Measurements from ENCODE around the gene MAP4K4.

MAP4K4 gene

DNA sequence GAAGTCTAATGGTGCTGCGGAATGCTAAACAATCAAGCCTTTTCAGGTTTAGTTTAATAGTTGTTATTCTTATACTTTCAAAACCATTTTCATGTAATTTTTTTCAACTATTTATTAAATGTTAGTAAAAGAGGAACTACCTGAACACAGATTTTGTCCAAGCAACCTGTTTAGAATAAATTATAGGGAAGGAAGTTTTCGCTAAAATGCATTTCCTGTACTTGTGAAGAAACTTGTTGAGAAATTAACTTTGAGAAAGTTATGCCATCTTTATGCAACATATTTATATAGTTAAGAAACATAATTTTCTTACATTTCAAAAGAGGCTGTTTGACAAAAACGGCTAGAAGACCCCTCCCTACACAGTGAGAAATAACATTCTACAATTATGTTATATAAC lies 16.6 kb downstream of the MAP4K4 start:
- no peak for TF ChIP-seq ZFX (IDR thresholded peaks at IDR 0.05)
- TF ChIP-seq, protein P1, sequence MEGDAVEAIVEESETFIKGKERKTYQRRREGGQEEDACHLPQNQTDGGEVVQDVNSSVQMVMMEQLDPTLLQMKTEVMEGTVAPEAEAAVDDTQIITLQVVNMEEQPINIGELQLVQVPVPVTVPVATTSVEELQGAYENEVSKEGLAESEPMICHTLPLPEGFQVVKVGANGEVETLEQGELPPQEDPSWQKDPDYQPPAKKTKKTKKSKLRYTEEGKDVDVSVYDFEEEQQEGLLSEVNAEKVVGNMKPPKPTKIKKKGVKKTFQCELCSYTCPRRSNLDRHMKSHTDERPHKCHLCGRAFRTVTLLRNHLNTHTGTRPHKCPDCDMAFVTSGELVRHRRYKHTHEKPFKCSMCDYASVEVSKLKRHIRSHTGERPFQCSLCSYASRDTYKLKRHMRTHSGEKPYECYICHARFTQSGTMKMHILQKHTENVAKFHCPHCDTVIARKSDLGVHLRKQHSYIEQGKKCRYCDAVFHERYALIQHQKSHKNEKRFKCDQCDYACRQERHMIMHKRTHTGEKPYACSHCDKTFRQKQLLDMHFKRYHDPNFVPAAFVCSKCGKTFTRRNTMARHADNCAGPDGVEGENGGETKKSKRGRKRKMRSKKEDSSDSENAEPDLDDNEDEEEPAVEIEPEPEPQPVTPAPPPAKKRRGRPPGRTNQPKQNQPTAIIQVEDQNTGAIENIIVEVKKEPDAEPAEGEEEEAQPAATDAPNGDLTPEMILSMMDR (conservative IDR thresholded peaks at IDR 0.05) = no peak
- no peak overlapping the region for H3K27ac ChIP-seq

DNA sequence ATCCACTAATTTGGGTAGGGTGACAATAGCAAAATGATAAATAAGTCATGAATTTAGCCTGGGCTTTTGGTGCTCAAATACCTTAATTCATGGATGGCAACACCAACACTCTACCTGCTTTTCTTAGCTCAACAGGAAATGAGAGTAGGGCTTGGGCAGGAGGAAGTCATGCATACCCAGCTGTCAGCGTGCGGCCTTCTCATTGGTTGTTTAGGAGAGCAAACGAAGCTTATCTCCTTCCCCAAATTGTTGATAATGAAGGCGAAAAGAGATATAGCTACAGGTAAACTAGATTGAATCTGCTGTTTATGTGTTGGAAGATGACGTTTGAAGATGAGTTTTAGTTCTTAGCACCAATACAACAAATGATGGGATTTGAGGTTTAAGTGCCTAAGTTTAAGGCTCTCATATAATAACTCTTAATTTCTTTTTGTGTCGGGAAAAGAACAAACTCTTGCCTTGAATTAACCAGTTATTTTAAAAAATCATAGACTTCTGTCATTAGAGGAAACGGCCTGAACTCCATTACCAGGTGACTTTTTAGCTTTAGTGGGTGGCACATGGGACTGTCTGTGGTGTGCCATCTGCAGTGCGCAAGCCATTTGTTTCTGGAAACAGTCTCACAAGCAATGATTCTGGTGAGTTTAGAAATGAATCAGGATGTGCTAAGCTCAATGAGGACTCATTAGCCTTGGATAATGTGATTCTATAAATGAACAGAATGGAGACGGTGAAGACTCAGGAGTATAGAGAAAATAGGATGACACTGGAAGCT lies 19.8 kb downstream of the MAP4K4 start:
- no peak overlapping the region for H3K27ac ChIP-seq
- TF ChIP-seq, protein P1 (conservative IDR thresholded peaks at IDR 0.05) = no peak
- no peak for TF ChIP-seq ZFX (IDR thresholded peaks at IDR 0.05)

DNA sequence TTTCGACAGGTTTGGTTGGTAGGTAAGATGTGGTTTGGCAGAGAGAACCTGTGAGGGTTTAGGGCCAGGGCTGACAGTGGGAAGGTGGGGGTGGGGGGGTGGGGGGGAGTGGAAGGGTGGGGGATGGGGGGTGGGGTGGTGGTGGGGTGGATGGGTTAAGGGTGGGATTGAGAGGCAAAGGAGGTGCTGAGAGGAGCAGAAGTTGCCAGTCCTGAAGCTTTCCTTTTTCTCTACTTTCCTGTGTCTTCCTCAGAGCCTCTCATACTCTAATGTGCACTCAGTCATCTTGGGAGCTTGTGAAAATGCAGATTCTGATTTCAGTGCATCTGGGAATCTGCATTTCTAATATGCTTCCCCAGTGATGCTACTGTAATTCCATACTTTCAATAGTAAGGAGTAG lies 21.0 kb downstream of the MAP4K4 start:
- no peak overlapping the region for H3K27ac ChIP-seq
- TF ChIP-seq, protein P1 (conservative IDR thresholded peaks at IDR 0.05) = no peak
- TF ChIP-seq ZFX (IDR thresholded peaks at IDR 0.05) = no peak

DNA sequence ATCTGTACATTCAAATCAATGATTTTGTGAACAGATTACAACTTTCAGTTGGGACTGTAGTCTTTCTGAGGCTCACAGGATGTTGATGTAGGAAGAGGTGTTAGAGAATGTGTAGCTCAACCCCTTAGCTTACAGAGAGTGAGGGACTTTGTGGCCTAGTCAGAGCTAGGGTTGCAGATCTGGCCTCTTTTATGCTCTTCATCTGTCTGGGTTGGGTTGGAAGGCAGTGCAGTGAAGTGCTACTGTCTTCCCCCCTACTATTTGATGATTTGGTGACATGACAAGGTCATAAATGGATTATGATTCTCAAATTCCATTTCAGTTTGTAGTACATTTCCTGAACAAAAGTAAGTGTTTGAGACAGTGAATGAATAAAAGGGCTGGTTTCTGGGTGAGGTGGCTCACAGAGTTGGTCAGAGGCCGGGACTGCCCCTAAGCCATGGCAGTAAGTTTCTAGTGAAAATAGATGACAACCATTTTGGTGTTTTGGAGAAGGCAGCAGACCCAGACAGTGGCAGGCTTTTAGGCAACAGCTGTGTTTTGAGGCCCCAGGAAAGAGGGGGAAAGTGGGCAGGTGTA lies 21.6 kb downstream of the MAP4K4 start:
- no peak for TF ChIP-seq ZFX (IDR thresholded peaks at IDR 0.05)
- TF ChIP-seq, protein P1 (conservative IDR thresholded peaks at IDR 0.05) = no peak
- no peak overlapping the region for H3K27ac ChIP-seq

DNA sequence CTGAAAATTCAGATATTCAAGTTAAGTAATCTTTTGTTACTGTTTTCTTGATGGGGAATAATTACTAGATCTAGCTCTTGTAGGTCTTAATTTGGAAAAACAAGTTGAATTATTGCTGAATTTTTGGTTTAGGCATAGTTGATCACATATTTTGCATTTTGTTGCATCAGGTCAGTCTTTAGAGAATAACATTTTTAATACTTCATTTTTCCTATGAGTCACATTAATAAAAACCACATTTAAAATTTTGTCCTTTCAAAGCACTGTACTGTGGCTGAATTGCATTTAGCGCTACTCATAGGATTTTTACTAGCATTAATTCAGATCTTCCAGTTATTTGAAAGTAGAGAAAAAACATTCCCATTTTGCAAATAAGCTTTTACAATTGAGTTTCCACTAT lies 23.2 kb downstream of the MAP4K4 start:
- no peak overlapping the region for H3K27ac ChIP-seq
- TF ChIP-seq ZFX (IDR thresholded peaks at IDR 0.05) = no peak
- TF ChIP-seq, protein P1 (conservative IDR thresholded peaks at IDR 0.05) = no peak

DNA sequence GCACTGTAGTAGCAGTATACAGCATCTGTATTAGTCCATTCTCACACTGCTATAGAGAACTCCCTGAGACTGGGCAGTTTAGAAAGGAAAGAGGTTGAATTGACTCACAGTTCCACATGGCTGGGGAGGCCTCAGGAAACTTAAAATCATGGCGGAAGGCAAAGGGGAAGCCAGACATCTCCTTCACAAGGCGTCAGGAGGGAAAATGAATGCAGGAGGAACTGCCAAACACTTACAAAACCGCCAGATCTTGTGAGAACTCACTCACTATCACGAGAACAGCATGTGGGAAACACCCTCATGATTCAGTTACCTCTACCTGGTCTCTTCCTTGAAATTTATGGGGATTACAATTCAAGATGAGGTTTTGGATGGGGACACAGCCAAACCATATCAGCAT lies 25.4 kb downstream of the MAP4K4 start:
- no peak overlapping the region for H3K27ac ChIP-seq
- TF ChIP-seq, protein P1 (conservative IDR thresholded peaks at IDR 0.05) = no peak
- no peak for TF ChIP-seq ZFX (IDR thresholded peaks at IDR 0.05)

DNA sequence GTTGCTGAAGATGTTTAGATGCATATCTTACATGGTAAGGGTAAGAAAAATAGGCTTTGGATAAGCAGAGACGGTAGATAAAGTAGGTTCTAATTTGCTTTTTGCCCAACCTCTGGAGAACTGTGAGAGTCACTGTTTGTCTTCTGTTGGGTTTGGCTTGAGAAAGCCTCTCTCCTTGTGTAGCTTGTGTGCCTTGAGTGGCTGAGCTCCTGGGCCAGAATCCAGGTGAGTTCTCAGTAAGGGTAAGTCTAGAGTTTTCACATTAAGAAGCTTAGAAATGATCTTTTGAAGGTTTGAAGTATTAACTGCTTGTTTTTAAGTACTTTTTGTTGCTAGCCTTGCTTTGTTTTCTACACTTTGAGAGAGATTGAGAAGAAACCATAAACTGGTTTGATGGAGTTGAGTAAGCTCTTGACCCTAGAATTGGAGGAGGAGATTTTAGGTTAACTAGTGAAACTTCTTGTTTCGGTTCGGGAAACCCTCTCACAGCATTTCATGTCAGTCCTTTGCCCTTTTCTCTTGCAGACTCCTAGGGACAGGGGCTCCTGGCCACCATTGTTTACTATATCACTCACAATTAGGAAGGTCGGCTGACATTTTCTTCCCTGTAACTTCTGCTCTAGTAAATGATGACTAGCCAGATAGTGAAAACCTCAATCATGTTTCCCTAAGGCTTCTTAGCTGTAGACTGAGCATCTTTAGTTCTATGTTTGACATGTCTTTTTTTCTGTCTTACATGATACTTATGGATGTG lies 26.0 kb downstream of the MAP4K4 start:
- H3K27ac ChIP-seq = no peak overlapping the region
- TF ChIP-seq ZFX (IDR thresholded peaks at IDR 0.05) = no peak
- TF ChIP-seq, protein P1 (conservative IDR thresholded peaks at IDR 0.05) = no peak

Data from C4-2B (cell line).